GM12891 (cell line): ENCODE data around the gene FARS2.
A peak's percentile ranks its signal among the peaks of the same experiment; 100 is the strongest.

Experiments used
- DNase-seq: peaks from one replicate; pipeline ENCODE4 v3.0.0; 2011; ENCODE audit warnings: low spot score; ENCODE audit not compliant: insufficient read length
- FAIRE-seq: peaks from 2 replicates; lab custom pipeline; 2011; peaks lifted over from hg19 to GRCh38; lab: Jason Lieb, UNC
- PAX5 ChIP-seq: IDR thresholded peaks from 2 replicates; pipeline ENCODE4 v1.6.1; 2011; ENCODE audit warnings: low read length, moderate library complexity, mild to moderate bottlenecking; ENCODE audit not compliant: insufficient read depth, severe bottlenecking
- POLR2A ChIP-seq: IDR thresholded peaks from 2 replicates; pipeline ENCODE4 v1.6.1; 2011; ENCODE audit warnings: low read depth, low read length, control low read depth
- POLR2AphosphoS5 ChIP-seq: IDR thresholded peaks from 2 replicates; pipeline ENCODE4 v1.6.1; 2011; ENCODE audit warnings: low read depth, low read length, control low read depth
- POU2F2 ChIP-seq: IDR thresholded peaks from 2 replicates; pipeline ENCODE4 v1.6.1; 2011; ENCODE audit warnings: low read depth, mild to moderate bottlenecking, control low read depth, low read length, moderate library complexity
- SPI1 ChIP-seq: IDR thresholded peaks from 2 replicates; pipeline ENCODE4 v1.6.1; 2011; ENCODE audit warnings: low read depth, low read length, control low read depth
- TAF1 ChIP-seq: IDR thresholded peaks from 2 replicates; pipeline ENCODE4 v1.6.1; 2011; ENCODE audit warnings: low read depth, low read length, control low read depth

Gene FARS2

GRCh38 chr6:5433324-5433723 is 172.0 kb downstream of the FARS2 start:
- FAIRE-seq = no peak
- no peak for TF ChIP-seq TAF1
- no peak for TF ChIP-seq POU2F2
- no peak for TF ChIP-seq PAX5
- TF ChIP-seq POLR2A = no peak
- TF ChIP-seq POLR2AphosphoS5 = no peak
- no peak for TF ChIP-seq SPI1
- DNase-seq = no peak

- FAIRE-seq = no peak
- TF ChIP-seq POU2F2 (no peak), PAX5 (no peak), POLR2AphosphoS5 (no peak), TAF1 (no peak), POLR2A (no peak), SPI1 (no peak)
- DNase-seq = no peak
Measured at GRCh38 chr6:5435449-5435848, 174.1 kb downstream of the FARS2 start.

- DNase-seq (no peak), FAIRE-seq (peak; percentile 28)
- no peak for TF ChIP-seq POLR2A
- TF ChIP-seq POU2F2 = no peak
- TF ChIP-seq SPI1 = no peak
- no peak for TF ChIP-seq PAX5
- no peak for TF ChIP-seq POLR2AphosphoS5
- TF ChIP-seq TAF1 = no peak
Measured at GRCh38 chr6:5438922-5439584, 177.7 kb downstream of the FARS2 start.

GRCh38 chr6:5439749-5440148 is 178.4 kb downstream of the FARS2 start:
- FAIRE-seq (no peak), DNase-seq (no peak)
- TF ChIP-seq POLR2AphosphoS5 = no peak
- no peak for TF ChIP-seq POLR2A
- no peak for TF ChIP-seq POU2F2
- no peak for TF ChIP-seq PAX5
- TF ChIP-seq SPI1 = no peak
- TF ChIP-seq TAF1 = no peak

GRCh38 chr6:5442319-5442718 is 181.0 kb downstream of the FARS2 start:
- TF ChIP-seq POLR2A = no peak
- TF ChIP-seq PAX5 = no peak
- no peak for TF ChIP-seq TAF1
- no peak for TF ChIP-seq POU2F2
- no peak for TF ChIP-seq SPI1
- TF ChIP-seq POLR2AphosphoS5 = no peak
- no peak for FAIRE-seq
- DNase-seq = no peak

GRCh38 chr6:5442916-5443315 is 181.6 kb downstream of the FARS2 start:
- DNase-seq (no peak), FAIRE-seq (no peak)
- TF ChIP-seq POU2F2 = no peak

- DNase-seq (no peak), FAIRE-seq (peak; percentile 9)
- TF ChIP-seq POU2F2 (no peak), POLR2A (no peak), TAF1 (no peak), POLR2AphosphoS5 (no peak), PAX5 (no peak), SPI1 (no peak)
Measured at GRCh38 chr6:5443491-5443890, 182.2 kb downstream of the FARS2 start.

- no peak for FAIRE-seq
- DNase-seq = no peak
- TF ChIP-seq POLR2A (no peak), SPI1 (no peak), TAF1 (no peak), POLR2AphosphoS5 (no peak), PAX5 (no peak), POU2F2 (no peak)
Measured at GRCh38 chr6:5446362-5447075, 185.2 kb downstream of the FARS2 start.

GRCh38 chr6:5447921-5448320 is 186.6 kb downstream of the FARS2 start:
- TF ChIP-seq PAX5 (no peak), SPI1 (no peak), POLR2A (no peak), POLR2AphosphoS5 (no peak), TAF1 (no peak), POU2F2 (no peak)
- FAIRE-seq = no peak
- no peak for DNase-seq

- peak; percentile 20 for FAIRE-seq
Measured at GRCh38 chr6:5450073-5450472, 188.8 kb downstream of the FARS2 start.

More at GRCh38 chr6:5450073-5450472, 188.8 kb downstream of the FARS2 start:
- TF ChIP-seq POU2F2 (no peak), PAX5 (no peak), POLR2AphosphoS5 (no peak), SPI1 (no peak), POLR2A (no peak)
- no peak for DNase-seq
